HL-60 (cell line): ENCODE data around the gene ERBB4.
"Not testable (repeated sequence)": the region's sequence is repeated elsewhere in the genome, so short reads cannot be mapped to it uniquely, and the experiment has no call there.

Experiments
- DNase-seq, 2 experiments: peaks; one replicate each; pipeline ENCODE4 v3.0.0-alpha.2; 2010 to 2020; ENCODE audit warnings: low read depth in 1 of 2, low spot score in 1 of 2
- H3K27ac ChIP-seq: fragments of 250-450 bp; sonication (Bioruptor Pico); replicated peaks from 2 replicates; pipeline ENCODE4 v1.5.1; 2020; ENCODE audit warnings: mild to moderate bottlenecking, moderate library complexity
- H3K27me3 ChIP-seq: fragments of 250-450 bp; sonication (Bioruptor Pico); 2 replicates; pipeline ENCODE4 v1.5.1; 2021; ENCODE audit warnings: mild to moderate bottlenecking, moderate library complexity; ENCODE audit not compliant: insufficient read depth, poor library complexity, severe bottlenecking
- H3K4me3 ChIP-seq: replicated peaks from 2 replicates; pipeline ENCODE4 v1.5.1; 2011; ENCODE audit warnings: mild to moderate bottlenecking, control low read depth, low read length; ENCODE audit not compliant: insufficient read depth
- GABPA ChIP-seq: IDR thresholded peaks from 2 replicates; pipeline ENCODE4 v1.6.1; 2012; ENCODE audit warnings: low read depth
- POLR2AphosphoS5 ChIP-seq: IDR thresholded peaks from 2 replicates; pipeline ENCODE4 v1.6.1; 2012; ENCODE audit warnings: low read depth
- SPI1 ChIP-seq: IDR thresholded peaks from 2 replicates; pipeline ENCODE4 v1.6.1; 2012; ENCODE audit warnings: low read depth, mild to moderate bottlenecking, borderline replicate concordance
- TF ChIP-seq, protein P1 (sequence below): IDR thresholded peaks from 2 replicates; pipeline ENCODE4 v1.6.1; 2012; ENCODE audit warnings: low read depth; ENCODE audit not compliant: insufficient replicate concordance
- TF ChIP-seq, protein P2 (sequence below): IDR thresholded peaks from one replicate; pipeline ENCODE4 v1.5.1; 2011; ENCODE audit warnings: low read length, control low read depth, inconsistent platforms; ENCODE audit not compliant: insufficient read depth

Gene ERBB4

DNA sequence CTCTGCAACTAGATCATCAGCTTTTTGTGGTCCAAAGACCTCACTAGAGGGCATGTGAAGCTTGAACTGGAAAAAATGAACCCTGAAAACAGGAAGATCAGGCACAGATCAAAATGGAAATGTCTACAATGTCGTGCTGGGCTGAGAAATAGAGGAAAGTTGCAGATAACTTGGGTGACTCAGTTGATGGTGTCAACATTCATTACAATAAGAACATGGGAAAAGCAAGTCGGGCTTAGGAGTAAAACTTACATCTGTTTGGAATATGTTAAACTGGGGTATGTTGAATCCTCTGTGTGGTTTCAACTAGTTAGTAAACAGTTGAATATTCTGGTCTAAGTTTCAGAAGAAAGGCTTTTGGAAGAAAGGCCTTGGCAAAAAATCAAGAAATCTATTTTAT lies 940.4 kb downstream of the ERBB4 start:
- H3K27ac ChIP-seq: no peak overlapping the region
- TF ChIP-seq, protein P1, sequence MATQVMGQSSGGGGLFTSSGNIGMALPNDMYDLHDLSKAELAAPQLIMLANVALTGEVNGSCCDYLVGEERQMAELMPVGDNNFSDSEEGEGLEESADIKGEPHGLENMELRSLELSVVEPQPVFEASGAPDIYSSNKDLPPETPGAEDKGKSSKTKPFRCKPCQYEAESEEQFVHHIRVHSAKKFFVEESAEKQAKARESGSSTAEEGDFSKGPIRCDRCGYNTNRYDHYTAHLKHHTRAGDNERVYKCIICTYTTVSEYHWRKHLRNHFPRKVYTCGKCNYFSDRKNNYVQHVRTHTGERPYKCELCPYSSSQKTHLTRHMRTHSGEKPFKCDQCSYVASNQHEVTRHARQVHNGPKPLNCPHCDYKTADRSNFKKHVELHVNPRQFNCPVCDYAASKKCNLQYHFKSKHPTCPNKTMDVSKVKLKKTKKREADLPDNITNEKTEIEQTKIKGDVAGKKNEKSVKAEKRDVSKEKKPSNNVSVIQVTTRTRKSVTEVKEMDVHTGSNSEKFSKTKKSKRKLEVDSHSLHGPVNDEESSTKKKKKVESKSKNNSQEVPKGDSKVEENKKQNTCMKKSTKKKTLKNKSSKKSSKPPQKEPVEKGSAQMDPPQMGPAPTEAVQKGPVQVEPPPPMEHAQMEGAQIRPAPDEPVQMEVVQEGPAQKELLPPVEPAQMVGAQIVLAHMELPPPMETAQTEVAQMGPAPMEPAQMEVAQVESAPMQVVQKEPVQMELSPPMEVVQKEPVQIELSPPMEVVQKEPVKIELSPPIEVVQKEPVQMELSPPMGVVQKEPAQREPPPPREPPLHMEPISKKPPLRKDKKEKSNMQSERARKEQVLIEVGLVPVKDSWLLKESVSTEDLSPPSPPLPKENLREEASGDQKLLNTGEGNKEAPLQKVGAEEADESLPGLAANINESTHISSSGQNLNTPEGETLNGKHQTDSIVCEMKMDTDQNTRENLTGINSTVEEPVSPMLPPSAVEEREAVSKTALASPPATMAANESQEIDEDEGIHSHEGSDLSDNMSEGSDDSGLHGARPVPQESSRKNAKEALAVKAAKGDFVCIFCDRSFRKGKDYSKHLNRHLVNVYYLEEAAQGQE: no peak
- TF ChIP-seq SPI1: no peak
- TF ChIP-seq POLR2AphosphoS5: no peak
- TF ChIP-seq, protein P2, sequence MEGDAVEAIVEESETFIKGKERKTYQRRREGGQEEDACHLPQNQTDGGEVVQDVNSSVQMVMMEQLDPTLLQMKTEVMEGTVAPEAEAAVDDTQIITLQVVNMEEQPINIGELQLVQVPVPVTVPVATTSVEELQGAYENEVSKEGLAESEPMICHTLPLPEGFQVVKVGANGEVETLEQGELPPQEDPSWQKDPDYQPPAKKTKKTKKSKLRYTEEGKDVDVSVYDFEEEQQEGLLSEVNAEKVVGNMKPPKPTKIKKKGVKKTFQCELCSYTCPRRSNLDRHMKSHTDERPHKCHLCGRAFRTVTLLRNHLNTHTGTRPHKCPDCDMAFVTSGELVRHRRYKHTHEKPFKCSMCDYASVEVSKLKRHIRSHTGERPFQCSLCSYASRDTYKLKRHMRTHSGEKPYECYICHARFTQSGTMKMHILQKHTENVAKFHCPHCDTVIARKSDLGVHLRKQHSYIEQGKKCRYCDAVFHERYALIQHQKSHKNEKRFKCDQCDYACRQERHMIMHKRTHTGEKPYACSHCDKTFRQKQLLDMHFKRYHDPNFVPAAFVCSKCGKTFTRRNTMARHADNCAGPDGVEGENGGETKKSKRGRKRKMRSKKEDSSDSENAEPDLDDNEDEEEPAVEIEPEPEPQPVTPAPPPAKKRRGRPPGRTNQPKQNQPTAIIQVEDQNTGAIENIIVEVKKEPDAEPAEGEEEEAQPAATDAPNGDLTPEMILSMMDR: no peak
- TF ChIP-seq GABPA: no peak
- DNase-seq: no peak
- H3K4me3 ChIP-seq: no peak overlapping the region
- H3K27me3 ChIP-seq: no peaks in the 10 kb centered on the region

DNA sequence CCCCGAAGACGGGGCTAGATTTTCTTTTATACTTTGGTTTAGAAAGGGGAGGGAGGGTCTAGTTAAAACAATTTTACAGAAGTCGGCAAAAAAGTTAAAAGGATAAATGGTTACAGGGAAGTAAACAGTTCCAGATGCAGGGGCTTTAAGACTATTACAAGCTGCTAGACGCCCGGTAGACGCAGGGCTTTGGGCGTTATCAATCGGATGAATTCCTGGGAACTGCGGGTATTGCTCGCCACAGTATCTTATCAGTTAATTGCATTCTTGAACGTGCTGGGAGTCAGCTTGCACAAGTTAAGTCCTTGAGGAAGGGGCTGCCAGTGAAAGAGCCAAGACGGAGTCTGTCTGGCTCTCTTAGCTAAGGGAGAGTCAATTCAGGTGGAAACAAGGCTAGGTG lies 946.6 kb downstream of the ERBB4 start:
- not testable (repeated sequence) for DNase-seq, H3K27me3 ChIP-seq, H3K27ac ChIP-seq, H3K4me3 ChIP-seq

DNA sequence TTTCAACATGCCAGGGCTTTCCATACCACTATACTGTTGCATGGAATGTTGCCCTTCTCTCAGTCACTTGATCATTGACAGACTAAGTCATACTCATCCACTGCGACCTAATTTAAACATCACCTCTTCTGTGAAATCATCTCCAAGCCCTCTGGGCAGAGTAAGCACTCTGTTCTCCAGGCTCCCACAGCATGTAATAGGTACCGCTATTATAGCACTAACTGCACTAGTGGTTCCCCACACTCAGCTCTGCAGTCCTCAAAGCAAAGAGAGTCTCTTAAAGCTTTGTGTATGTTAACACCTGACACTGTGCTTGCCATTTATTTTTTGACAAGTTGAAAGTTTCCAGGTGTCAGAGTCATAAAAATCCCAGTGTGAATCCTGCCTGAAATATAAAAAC lies 947.2 kb downstream of the ERBB4 start:
- no peak overlapping the region for H3K27ac ChIP-seq
- DNase-seq: no peak

DNA sequence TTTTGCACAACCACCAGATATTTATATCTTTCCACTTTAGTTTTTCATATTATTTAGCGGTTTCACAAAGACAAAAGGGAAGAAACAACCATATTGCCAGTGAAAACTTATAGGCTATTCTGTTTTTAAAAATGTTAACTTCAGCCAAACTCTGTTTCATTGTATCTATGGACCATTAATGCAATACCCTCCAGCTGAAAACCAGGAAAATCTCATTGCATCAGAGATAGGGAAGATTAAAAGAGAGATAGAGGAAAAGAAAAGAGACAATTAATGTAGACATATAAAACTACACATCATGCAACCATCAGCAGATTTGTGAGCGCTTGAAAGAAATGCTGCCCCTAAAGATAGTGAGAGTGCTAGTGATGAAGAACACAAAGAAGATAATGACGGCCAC lies 970.2 kb downstream of the ERBB4 start:
- no peak for DNase-seq
- Histone ChIP-seq H3K27me3 (no peaks in the 10 kb centered on the region), H3K27ac (no peak overlapping the region), H3K4me3 (no peak overlapping the region)
- TF ChIP-seq, protein P2: no peak
- TF ChIP-seq GABPA (no peak), SPI1 (no peak), POLR2AphosphoS5 (no peak)
- TF ChIP-seq, protein P1: no peak

More for the DNA sequence above, 947.2 kb downstream of the ERBB4 start:
- Histone ChIP-seq H3K4me3 (no peak overlapping the region), H3K27me3 (no peaks in the 10 kb centered on the region)
- TF ChIP-seq POLR2AphosphoS5 (no peak), GABPA (no peak), SPI1 (no peak)
- TF ChIP-seq, protein P1: no peak
- TF ChIP-seq, protein P2: no peak
